Naive thymus-derived CD8-positive, alpha-beta T cell (primary cell): ENCODE results near the gene MAFG. TPM values are rescaled to one million over a fixed set of nuclear protein-coding genes. Genes with fewer than 3 reads are reported as not detected.
A peak's percentile ranks its signal among the peaks of the same experiment; 100 is the strongest.

Experiments used
- ATAC-seq, 2 donors: fragments of 150-1000 bp; cut with Tn5 transposase in 1 of 2; sonication (Bioruptor Pico), chemical (Tn5 transposase) in 1 of 2; 1 replicate in 1 of 2; 2 replicates in 1 of 2; pipeline ENCODE4 v1.10.0; 2021; ENCODE audit warnings: mild to moderate bottlenecking in 2 of 2, moderate library complexity in 2 of 2
- POLR2A ChIA-PET: fragments of 350-600 bp; sonication (Branson Sonifier 250); formaldehyde crosslinking; loops from one replicate; lab custom pipeline; 2021; ENCODE audit warnings: antibody characterized with exemption; lab: Charles Lee
- DNase-seq, 10 donors: peaks; one replicate each; pipeline versions ENCODE4 v3.0.0 to v3.0.0-alpha.2; 2020 to 2022
- H3K27ac Mint-ChIP-seq, 10 donors: one replicate each; pipeline ENCODE4 v1.8.0; 2020 to 2022; ENCODE audit warnings: mild to moderate bottlenecking in 10 of 10, mixed read lengths in 10 of 10, moderate library complexity in 4 of 10, inconsistent platforms in 1 of 10
- H3K27me3 Mint-ChIP-seq, 5 donors: one replicate each; pipeline ENCODE4 v1.8.0; 2021 to 2022; ENCODE audit warnings: mixed read lengths in 5 of 5
- H3K36me3 Mint-ChIP-seq, 3 donors: one replicate each; pipeline ENCODE4 v1.8.0; 2020 to 2022; ENCODE audit warnings: mixed read lengths in 3 of 3, mild to moderate bottlenecking in 2 of 3, inconsistent platforms in 1 of 3
- H3K4me1 Mint-ChIP-seq, 4 donors: one replicate each; pipeline ENCODE4 v1.8.0; 2021 to 2022; ENCODE audit warnings: mixed read lengths in 4 of 4
- H3K4me3 Mint-ChIP-seq, 10 donors: one replicate each; pipeline ENCODE4 v1.8.0; 2020 to 2022; ENCODE audit warnings: mild to moderate bottlenecking in 10 of 10, mixed read lengths in 10 of 10, moderate library complexity in 6 of 10, inconsistent platforms in 1 of 10
- H3K9me3 Mint-ChIP-seq, 9 donors: one replicate each; pipeline ENCODE4 v1.8.0; 2020 to 2022; ENCODE audit warnings: mixed read lengths in 9 of 9, mild to moderate bottlenecking in 3 of 9, inconsistent platforms in 1 of 9, moderate library complexity in 1 of 9
- polyA plus RNA-seq, 3 donors: library from polyadenylated mRNA; unstranded; fragments of 300-500 nt; fragmentation: Illumina TruSeq; gene quantifications; one replicate each; pipeline ENCODE4 v1.2.3, GENCODE V29; 2021
- total RNA-seq, 8 experiments: library from RNA in 2 of 8; stranded (reverse) in 2 of 8; gene quantifications; one replicate each; pipeline ENCODE4 v1.2.3 and lab custom pipeline; 2021 to 2026

MAFG gene
- total and polyA plus RNA-seq, 5 experiments from 2014 or later = 1.2 to 18.0 (median 2.5) TPM

GRCh38 chr17:81909231-81909630 lies 18.3 kb downstream of the MAFG start:
- ATAC-seq = no peak
- POLR2A ChIA-PET = interaction anchor here (2.6 kb wide), 1 partner anchor 16 kb away, joined by 16 read pairs; the partner anchor contains the start of genes ALYREF and ANAPC11
- DNase-seq = no peak
- H3K27ac Mint-ChIP-seq = no peak overlapping the region
- H3K36me3 Mint-ChIP-seq = peaks cover 0 to 16% (median 4%) of the 10 kb centered on the region in 3 donors
- H3K9me3 Mint-ChIP-seq = no peaks in the 10 kb centered on the region
- H3K27me3 Mint-ChIP-seq = no peaks in the 10 kb centered on the region
- H3K4me1 Mint-ChIP-seq = peaks cover 0 to 14% (median 9%) of the 10 kb centered on the region in 4 donors
- peak overlapping the region in 8 of 10 donors; percentile 11 to 91 (median 52) for H3K4me3 Mint-ChIP-seq

GRCh38 chr17:81908793-81909192 lies 18.7 kb downstream of the MAFG start:
- H3K27ac Mint-ChIP-seq = no peak overlapping the region
- H3K36me3 Mint-ChIP-seq = peaks cover 0 to 16% (median 4%) of the 10 kb centered on the region in 3 donors
- peak overlapping the region in 1 of 10 donors; percentile 10 for H3K4me3 Mint-ChIP-seq
- ATAC-seq (no peak), DNase-seq (no peak)
- no peaks in the 10 kb centered on the region for H3K9me3 Mint-ChIP-seq
- no peaks in the 10 kb centered on the region for H3K27me3 Mint-ChIP-seq
- POLR2A ChIA-PET = interaction anchor here (1.4 kb wide), 1 partner anchor 8 kb away, joined by 3 read pairs; no protein-coding TSS in a partner anchor
- peaks cover 0 to 13% (median 9%) of the 10 kb centered on the region in 4 donors for H3K4me1 Mint-ChIP-seq

- no peak for DNase-seq
- Mint-ChIP-seq H3K36me3 (peaks cover 0 to 7% (median 0%) of the 10 kb centered on the region in 3 donors), H3K4me1 (peaks cover 0 to 11% (median 8%) of the 10 kb centered on the region in 4 donors), H3K27ac (no peak overlapping the region), H3K27me3 (no peaks in the 10 kb centered on the region), H3K4me3 (no peak overlapping the region), H3K9me3 (no peaks in the 10 kb centered on the region)
- ATAC-seq = no peak
- POLR2A ChIA-PET = interaction anchor here (0.8 to 1.4 kb wide), 2 partner anchors 9 to 10 kb away, joined by 3 to 4 read pairs; no protein-coding TSS in a partner anchor
Observed at GRCh38 chr17:81907219-81908145, 20.1 kb downstream of the MAFG start.

- DNase-seq = no peak
- Mint-ChIP-seq H3K4me3 (peak overlapping the region in 1 of 10 donors; percentile 10), H3K27me3 (peaks cover 0 to under 1% (median 0%) of the 10 kb centered on the region in 5 donors), H3K9me3 (no peaks in the 10 kb centered on the region), H3K4me1 (peaks cover 0 to 8% (median 5%) of the 10 kb centered on the region in 4 donors), H3K36me3 (peaks cover 0 to 5% (median 0%) of the 10 kb centered on the region in 3 donors), H3K27ac (no peak overlapping the region)
- ATAC-seq = no peak
- POLR2A ChIA-PET = no interaction called here
Observed at GRCh38 chr17:81906476-81907218, 20.9 kb downstream of the MAFG start.

- DNase-seq = no peak
- POLR2A ChIA-PET = interaction anchor here (0.7 kb wide), 1 partner anchor 14 kb away, joined by 3 read pairs; the partner anchor contains the start of genes ALYREF and ANAPC11
- Mint-ChIP-seq H3K36me3 (peaks cover 0 to 6% (median 2%) of the 10 kb centered on the region in 3 donors), H3K27me3 (peaks cover 3 to 7% (median 4%) of the 10 kb centered on the region in 5 donors), H3K9me3 (no peaks in the 10 kb centered on the region), H3K27ac (no peak overlapping the region), H3K4me3 (no peak overlapping the region), H3K4me1 (peaks cover 0 to 10% (median 7%) of the 10 kb centered on the region in 4 donors)
- ATAC-seq = no peak
Observed at GRCh38 chr17:81905993-81906392, 21.5 kb downstream of the MAFG start.

GRCh38 chr17:81905424-81905875 lies 22.1 kb downstream of the MAFG start:
- POLR2A ChIA-PET = interaction anchor here (0.7 kb wide), 1 partner anchor 14 kb away, joined by 3 read pairs; the partner anchor contains the start of genes ALYREF and ANAPC11
- Mint-ChIP-seq H3K27ac (no peak overlapping the region), H3K9me3 (no peaks in the 10 kb centered on the region), H3K4me1 (peaks cover 2 to 13% (median 10%) of the 10 kb centered on the region in 4 donors), H3K36me3 (peaks cover 0 to 12% (median 6%) of the 10 kb centered on the region in 3 donors), H3K27me3 (peaks cover 5 to 12% (median 10%) of the 10 kb centered on the region in 5 donors), H3K4me3 (no peak overlapping the region)
- DNase-seq (no peak), ATAC-seq (no peak)

GRCh38 chr17:81904600-81905423 lies 22.7 kb downstream of the MAFG start:
- no peak overlapping the region for H3K4me3 Mint-ChIP-seq
- no peaks in the 10 kb centered on the region for H3K9me3 Mint-ChIP-seq
- H3K27ac Mint-ChIP-seq = no peak overlapping the region
- ATAC-seq (no peak), DNase-seq (no peak)
- POLR2A ChIA-PET = no interaction called here
- H3K27me3 Mint-ChIP-seq = peaks cover 5 to 13% (median 10%) of the 10 kb centered on the region in 5 donors
- peaks cover 0 to 18% (median 11%) of the 10 kb centered on the region in 3 donors for H3K36me3 Mint-ChIP-seq
- peaks cover 2 to 10% (median 9%) of the 10 kb centered on the region in 4 donors for H3K4me1 Mint-ChIP-seq

- Mint-ChIP-seq H3K4me3 (no peak overlapping the region), H3K4me1 (peaks cover 2 to 10% (median 7%) of the 10 kb centered on the region in 4 donors), H3K36me3 (peaks cover 0 to 19% (median 12%) of the 10 kb centered on the region in 3 donors), H3K27me3 (peaks cover 5 to 13% (median 10%) of the 10 kb centered on the region in 5 donors), H3K9me3 (no peaks in the 10 kb centered on the region), H3K27ac (no peak overlapping the region)
- ATAC-seq (no peak), DNase-seq (no peak)
- POLR2A ChIA-PET = no interaction called here
Observed at GRCh38 chr17:81903896-81904599, 23.5 kb downstream of the MAFG start.

- Mint-ChIP-seq H3K4me1 (peaks cover 2 to 10% (median 7%) of the 10 kb centered on the region in 4 donors), H3K36me3 (peaks cover 0 to 18% (median 12%) of the 10 kb centered on the region in 3 donors), H3K4me3 (peak overlapping the region in 1 of 10 donors; percentile 20), H3K27me3 (peaks cover 5 to 13% (median 10%) of the 10 kb centered on the region in 5 donors), H3K27ac (no peak overlapping the region), H3K9me3 (no peaks in the 10 kb centered on the region)
- POLR2A ChIA-PET = interaction anchor here (0.5 kb wide), 1 partner anchor 62 kb away, joined by 3 read pairs; no protein-coding TSS in a partner anchor
- ATAC-seq = no peak
- no peak for DNase-seq
Observed at GRCh38 chr17:81903415-81903831, 24.1 kb downstream of the MAFG start.

- POLR2A ChIA-PET = interaction anchor here (0.5 to 1.1 kb wide), 2 partner anchors 33 to 63 kb away, joined by 3 to 4 read pairs; no protein-coding TSS in a partner anchor
Observed at GRCh38 chr17:81902653-81903414, 24.7 kb downstream of the MAFG start.

More at GRCh38 chr17:81902653-81903414, 24.7 kb downstream of the MAFG start:
- no peak for DNase-seq
- H3K4me3 Mint-ChIP-seq = peak overlapping the region in 1 of 10 donors; percentile 37
- ATAC-seq = peak; percentile 43 to 61
- peaks cover 5 to 13% (median 10%) of the 10 kb centered on the region in 5 donors for H3K27me3 Mint-ChIP-seq
- no peak overlapping the region for H3K27ac Mint-ChIP-seq
- no peaks in the 10 kb centered on the region for H3K9me3 Mint-ChIP-seq
- peaks cover 0 to 24% (median 16%) of the 10 kb centered on the region in 3 donors for H3K36me3 Mint-ChIP-seq
- H3K4me1 Mint-ChIP-seq = peaks cover 2 to 10% (median 7%) of the 10 kb centered on the region in 4 donors
